DND-41 (cell line): ENCODE measurements around the gene ST13.

Source experiments
- ATAC-seq: fragments of 200-7000 bp; cut with Tn5 transposase; 3 replicates; pipeline ENCODE4 v1.9.1; 2021; ENCODE audit warnings: low read depth; ENCODE audit not compliant: insufficient read depth
- DNase-seq: peaks from one replicate; pipeline ENCODE4 v3.0.0-alpha.2; 2020
- H2AFZ ChIP-seq: 2 replicates; pipeline ENCODE4 v1.6.0; 2012; ENCODE audit warnings: low read depth, low read length
- H3K27ac ChIP-seq: 2 replicates; pipeline ENCODE4 v1.5.1; 2012; ENCODE audit warnings: low read length, inconsistent platforms
- H3K27me3 ChIP-seq: fragments of 200-600 bp; sonication (generic); 2 replicates; pipeline ENCODE4 v1.6.0; 2012; ENCODE audit warnings: low read length, mild to moderate bottlenecking, inconsistent platforms; ENCODE audit not compliant: insufficient read depth, poor library complexity
- H3K36me3 ChIP-seq: 2 replicates; pipeline ENCODE4 v1.5.1; 2012; ENCODE audit warnings: low read length, inconsistent platforms; ENCODE audit not compliant: insufficient read depth
- H3K4me1 ChIP-seq: 2 replicates; pipeline ENCODE4 v1.5.1; 2012; ENCODE audit warnings: mild to moderate bottlenecking, low read length; ENCODE audit not compliant: insufficient read depth
- H3K4me2 ChIP-seq: 2 replicates; pipeline ENCODE4 v1.6.0; 2012; ENCODE audit warnings: mild to moderate bottlenecking, moderate library complexity, low read length, inconsistent platforms; ENCODE audit not compliant: insufficient read depth
- H3K4me3 ChIP-seq, 2 experiments: fragments of 200-600 bp in 1 of 2; shearing (Covaris generic) in 1 of 2; 2 replicates each; pipeline ENCODE4 v1.5.1; 2012 to 2016; ENCODE audit warnings: inconsistent platforms in 2 of 2, low read length in 2 of 2, mild to moderate bottlenecking in 2 of 2, low read depth in 1 of 2, moderate library complexity in 1 of 2
- H3K79me2 ChIP-seq: 2 replicates; pipeline ENCODE4 v1.6.0; 2012; ENCODE audit warnings: low read length, inconsistent platforms; ENCODE audit not compliant: insufficient read depth
- H3K9ac ChIP-seq: 2 replicates; pipeline ENCODE4 v1.6.0; 2012; ENCODE audit warnings: low read depth, mild to moderate bottlenecking, inconsistent platforms, low read length, moderate library complexity
- H3K9me3 ChIP-seq: 2 replicates; pipeline ENCODE4 v1.5.1; 2012; ENCODE audit warnings: low read length, moderate library complexity, mild to moderate bottlenecking, inconsistent platforms; ENCODE audit not compliant: insufficient read depth, severe bottlenecking
- H4K20me1 ChIP-seq: 2 replicates; pipeline ENCODE4 v1.6.0; 2012; ENCODE audit warnings: low read length; ENCODE audit not compliant: insufficient read depth
- EZH2 ChIP-seq: IDR thresholded peaks from 3 replicates; pipeline ENCODE4 v1.6.1; 2012; ENCODE audit warnings: borderline replicate concordance, low read depth, mild to moderate bottlenecking, moderate library complexity, low read length, inconsistent platforms; ENCODE audit not compliant: severe bottlenecking
- TF ChIP-seq, protein P1 (sequence below): IDR thresholded peaks from 2 replicates; pipeline ENCODE4 v1.5.1; 2012; ENCODE audit warnings: borderline replicate concordance, low read length, moderate library complexity, mild to moderate bottlenecking; ENCODE audit not compliant: poor library complexity, severe bottlenecking; ENCODE audit errors: extremely low read depth

The ST13 gene

DNA sequence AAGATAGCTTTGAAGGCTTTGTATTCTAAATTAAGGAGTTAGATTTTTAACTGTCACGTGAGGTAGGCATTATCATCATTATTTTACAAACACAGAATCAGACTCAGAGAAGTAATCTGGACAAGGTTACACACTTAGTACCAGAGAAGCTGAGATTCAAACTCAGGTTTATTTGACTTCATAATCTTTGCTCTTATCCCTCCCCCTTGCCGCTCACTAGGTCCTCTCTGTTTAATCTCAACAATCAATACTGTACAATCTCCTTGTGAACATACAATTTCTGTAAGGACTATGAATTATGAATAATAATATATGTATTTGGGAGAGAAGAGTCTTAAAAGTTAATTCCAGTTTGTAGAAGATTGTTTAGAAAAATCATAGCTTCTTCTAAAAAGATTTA, 10.7 kb upstream of the ST13 start:
- Histone ChIP-seq H3K4me2 (no peak overlapping the region), H3K36me3 (peaks cover 4% of the 10 kb centered on the region), H3K27me3 (no peaks in the 10 kb centered on the region), H3K79me2 (peaks cover 8% of the 10 kb centered on the region; the same call in 1 of the 2 replicates), H2AFZ (no peak overlapping the region), H3K4me3 (no peak overlapping the region), H3K9me3 (no peaks in the 10 kb centered on the region), H3K4me1 (no peaks in the 10 kb centered on the region), H3K9ac (no peak overlapping the region), H3K27ac (no peak overlapping the region), H4K20me1 (no peaks in the 10 kb centered on the region)
- ATAC-seq (no peak), DNase-seq (no peak)
- TF ChIP-seq, protein P1, sequence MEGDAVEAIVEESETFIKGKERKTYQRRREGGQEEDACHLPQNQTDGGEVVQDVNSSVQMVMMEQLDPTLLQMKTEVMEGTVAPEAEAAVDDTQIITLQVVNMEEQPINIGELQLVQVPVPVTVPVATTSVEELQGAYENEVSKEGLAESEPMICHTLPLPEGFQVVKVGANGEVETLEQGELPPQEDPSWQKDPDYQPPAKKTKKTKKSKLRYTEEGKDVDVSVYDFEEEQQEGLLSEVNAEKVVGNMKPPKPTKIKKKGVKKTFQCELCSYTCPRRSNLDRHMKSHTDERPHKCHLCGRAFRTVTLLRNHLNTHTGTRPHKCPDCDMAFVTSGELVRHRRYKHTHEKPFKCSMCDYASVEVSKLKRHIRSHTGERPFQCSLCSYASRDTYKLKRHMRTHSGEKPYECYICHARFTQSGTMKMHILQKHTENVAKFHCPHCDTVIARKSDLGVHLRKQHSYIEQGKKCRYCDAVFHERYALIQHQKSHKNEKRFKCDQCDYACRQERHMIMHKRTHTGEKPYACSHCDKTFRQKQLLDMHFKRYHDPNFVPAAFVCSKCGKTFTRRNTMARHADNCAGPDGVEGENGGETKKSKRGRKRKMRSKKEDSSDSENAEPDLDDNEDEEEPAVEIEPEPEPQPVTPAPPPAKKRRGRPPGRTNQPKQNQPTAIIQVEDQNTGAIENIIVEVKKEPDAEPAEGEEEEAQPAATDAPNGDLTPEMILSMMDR, result no peak
- no peak for TF ChIP-seq EZH2

DNA sequence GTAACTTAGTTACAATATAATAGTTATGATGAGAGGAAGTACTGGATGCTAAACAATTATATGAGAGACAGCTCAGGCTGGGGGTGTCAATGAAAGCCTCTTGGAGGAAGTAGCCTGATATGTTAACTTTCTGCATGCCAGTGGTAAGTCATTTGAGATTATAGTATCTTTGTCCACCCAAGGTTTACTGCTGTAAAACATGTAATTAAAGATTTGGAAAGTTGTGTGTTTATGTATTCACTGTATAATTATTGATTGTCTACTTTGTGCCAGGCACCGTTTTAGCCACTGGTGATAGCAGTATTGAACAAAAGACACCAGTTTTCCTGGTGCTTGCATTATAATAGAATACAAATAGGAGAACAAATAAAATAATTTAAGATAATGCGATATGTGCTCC, 6.1 kb upstream of the ST13 start:
- TF ChIP-seq EZH2, result no peak
- TF ChIP-seq, protein P1, result no peak
- Histone ChIP-seq H3K27me3 (no peaks in the 10 kb centered on the region), H3K9me3 (no peaks in the 10 kb centered on the region), H3K4me2 (no peak overlapping the region), H4K20me1 (no peaks in the 10 kb centered on the region), H3K36me3 (peaks cover 19% of the 10 kb centered on the region), H3K9ac (no peak overlapping the region), H3K27ac (no peak overlapping the region), H3K79me2 (peaks cover 50% of the 10 kb centered on the region), H2AFZ (no peak overlapping the region), H3K4me3 (no peak overlapping the region), H3K4me1 (peaks cover 17% of the 10 kb centered on the region)
- DNase-seq (no peak), ATAC-seq (no peak)

DNA sequence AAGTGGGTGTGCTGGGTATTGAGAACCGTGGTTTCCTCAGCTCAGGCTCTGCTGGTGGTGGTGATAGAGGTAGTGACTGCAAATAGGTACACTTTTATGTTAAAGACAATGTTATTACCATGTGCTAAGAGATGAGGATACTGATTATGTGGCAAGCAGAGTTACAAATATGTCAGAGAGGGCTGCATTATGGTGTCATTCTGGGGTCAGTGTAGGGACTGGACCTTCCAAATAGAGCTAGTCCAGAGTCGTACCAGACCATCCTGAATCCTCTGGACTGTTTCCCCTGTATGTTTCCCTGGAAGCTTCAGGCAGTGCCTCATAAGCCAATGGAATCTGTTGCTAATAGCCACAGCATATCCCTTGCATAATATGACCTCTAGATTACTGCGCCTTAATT, 5.6 kb upstream of the ST13 start, which contains the start of gene DNAJB7:
Gene DNAJB7 (minus strand): TSS at position 101 of the 400 bp plus-strand sequence. CDS start 119 bp downstream, outside the sequence.
- H3K4me2 ChIP-seq, result no peak within 1 kb of the TSS
- no peaks in the 10 kb centered on the region for H3K9me3 ChIP-seq
- no peaks in the 10 kb centered on the region for H4K20me1 ChIP-seq
- H3K4me3 ChIP-seq, result no peak within 1 kb of the TSS
- H3K9ac ChIP-seq, result no peak within 1 kb of the TSS
- H3K27ac ChIP-seq, result no peak within 1 kb of the TSS
- H3K79me2 ChIP-seq, result peaks cover 56% of the 10 kb centered on the region
- DNase-seq, result no peak
- no peaks in the 10 kb centered on the region for H3K27me3 ChIP-seq
- TF ChIP-seq, protein P1, result no peak
- no peak for TF ChIP-seq EZH2
- no peak for ATAC-seq
- peaks cover 19% of the 10 kb centered on the region for H3K36me3 ChIP-seq
- H3K4me1 ChIP-seq, result peaks cover 17% of the 10 kb centered on the region
- no peak within 1 kb of the TSS for H2AFZ ChIP-seq

DNA sequence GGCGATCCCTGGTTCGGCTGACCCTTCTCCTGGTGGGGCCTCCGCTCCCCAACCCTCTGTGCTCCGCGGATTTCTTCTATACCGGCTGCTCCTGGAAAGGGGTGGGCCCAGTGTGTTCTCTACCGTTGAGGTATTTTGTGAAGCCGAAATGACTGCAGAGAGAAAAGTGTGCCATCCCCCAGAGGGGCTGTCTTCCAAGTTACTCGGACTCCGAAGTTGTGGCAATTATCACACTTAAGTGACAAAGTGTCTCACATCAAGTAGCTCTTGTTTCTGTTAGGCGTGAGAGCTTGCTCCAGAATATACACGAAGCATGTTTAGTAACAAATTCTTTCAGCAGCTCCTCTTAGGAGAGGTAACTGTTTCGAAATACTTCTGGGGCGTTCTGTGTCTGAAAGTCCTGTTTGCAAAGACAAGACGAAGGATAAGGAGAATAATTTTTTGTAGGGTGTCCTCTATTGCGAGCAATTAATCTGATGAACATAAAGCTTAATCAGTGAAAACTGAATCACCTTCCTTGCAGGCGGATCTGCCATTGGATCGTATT, 943 bp upstream of the ST13 start:
- peaks cover 92% of the 10 kb centered on the region for H3K79me2 ChIP-seq
- peaks cover 49% of the 10 kb centered on the region for H3K4me1 ChIP-seq
- no peak for DNase-seq
- peak overlapping the region; percentile 95 for H3K27ac ChIP-seq
- H3K36me3 ChIP-seq, result peaks cover 37% of the 10 kb centered on the region
- H3K9me3 ChIP-seq, result no peaks in the 10 kb centered on the region
- H4K20me1 ChIP-seq, result peaks cover 23% of the 10 kb centered on the region
- H2AFZ ChIP-seq, result peak overlapping the region; percentile 91
- TF ChIP-seq, protein P1, result no peak
- no peak for TF ChIP-seq EZH2
- H3K27me3 ChIP-seq, result no peaks in the 10 kb centered on the region
- H3K4me3 ChIP-seq, result peak overlapping the region; percentile 72 to 91
- ATAC-seq, result no peak
- peak overlapping the region; percentile 84 for H3K9ac ChIP-seq
- H3K4me2 ChIP-seq, result peak overlapping the region; percentile 88
